GM10266 (cell line): ENCODE data around the gene GPR180.
"Not testable (repeated sequence)": the region's sequence is repeated elsewhere in the genome, so short reads cannot be mapped to it uniquely, and the experiment has no call there.

ENCODE experiments used
- DNase-seq: peaks from one replicate; pipeline ENCODE4 v3.0.0; 2012; ENCODE audit errors: extremely low spot score
- TF ChIP-seq, protein P1 (sequence below): IDR thresholded peaks from 2 replicates; pipeline ENCODE4 v1.5.1; 2012; ENCODE audit warnings: mild to moderate bottlenecking, low read depth; ENCODE audit not compliant: control insufficient read depth, insufficient read depth; ENCODE audit errors: missing control alignments

The GPR180 gene

DNA sequence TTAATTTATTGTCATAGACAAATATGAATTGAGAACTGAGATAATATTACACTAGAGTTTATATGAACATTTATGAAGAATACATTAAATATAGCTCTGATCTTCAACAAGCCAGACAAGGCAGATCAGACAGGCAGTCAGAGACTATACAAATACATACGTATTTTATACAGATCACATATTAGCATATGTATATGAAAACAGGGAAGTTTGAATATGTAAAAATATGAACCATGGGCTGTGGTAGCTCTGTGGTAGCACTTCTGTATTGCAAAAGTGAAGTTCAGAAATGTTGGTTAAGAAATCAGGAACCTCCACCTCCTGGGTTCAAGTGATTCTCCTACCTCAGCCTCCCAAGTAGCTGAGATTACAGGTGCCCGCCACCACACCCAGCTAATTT lies 20.7 kb downstream of the GPR180 start:
- TF ChIP-seq, protein P1, sequence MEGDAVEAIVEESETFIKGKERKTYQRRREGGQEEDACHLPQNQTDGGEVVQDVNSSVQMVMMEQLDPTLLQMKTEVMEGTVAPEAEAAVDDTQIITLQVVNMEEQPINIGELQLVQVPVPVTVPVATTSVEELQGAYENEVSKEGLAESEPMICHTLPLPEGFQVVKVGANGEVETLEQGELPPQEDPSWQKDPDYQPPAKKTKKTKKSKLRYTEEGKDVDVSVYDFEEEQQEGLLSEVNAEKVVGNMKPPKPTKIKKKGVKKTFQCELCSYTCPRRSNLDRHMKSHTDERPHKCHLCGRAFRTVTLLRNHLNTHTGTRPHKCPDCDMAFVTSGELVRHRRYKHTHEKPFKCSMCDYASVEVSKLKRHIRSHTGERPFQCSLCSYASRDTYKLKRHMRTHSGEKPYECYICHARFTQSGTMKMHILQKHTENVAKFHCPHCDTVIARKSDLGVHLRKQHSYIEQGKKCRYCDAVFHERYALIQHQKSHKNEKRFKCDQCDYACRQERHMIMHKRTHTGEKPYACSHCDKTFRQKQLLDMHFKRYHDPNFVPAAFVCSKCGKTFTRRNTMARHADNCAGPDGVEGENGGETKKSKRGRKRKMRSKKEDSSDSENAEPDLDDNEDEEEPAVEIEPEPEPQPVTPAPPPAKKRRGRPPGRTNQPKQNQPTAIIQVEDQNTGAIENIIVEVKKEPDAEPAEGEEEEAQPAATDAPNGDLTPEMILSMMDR = no peak
- DNase-seq = no peak

- DNase-seq = no peak
- TF ChIP-seq, protein P1 = no peak
Observed at GRCh38 chr13:94623316-94623715, 21.7 kb downstream of the GPR180 start.

- TF ChIP-seq, protein P1 = no peak
- DNase-seq = no peak
Observed at GRCh38 chr13:94630858-94631257, 29.2 kb downstream of the GPR180 start.

DNA sequence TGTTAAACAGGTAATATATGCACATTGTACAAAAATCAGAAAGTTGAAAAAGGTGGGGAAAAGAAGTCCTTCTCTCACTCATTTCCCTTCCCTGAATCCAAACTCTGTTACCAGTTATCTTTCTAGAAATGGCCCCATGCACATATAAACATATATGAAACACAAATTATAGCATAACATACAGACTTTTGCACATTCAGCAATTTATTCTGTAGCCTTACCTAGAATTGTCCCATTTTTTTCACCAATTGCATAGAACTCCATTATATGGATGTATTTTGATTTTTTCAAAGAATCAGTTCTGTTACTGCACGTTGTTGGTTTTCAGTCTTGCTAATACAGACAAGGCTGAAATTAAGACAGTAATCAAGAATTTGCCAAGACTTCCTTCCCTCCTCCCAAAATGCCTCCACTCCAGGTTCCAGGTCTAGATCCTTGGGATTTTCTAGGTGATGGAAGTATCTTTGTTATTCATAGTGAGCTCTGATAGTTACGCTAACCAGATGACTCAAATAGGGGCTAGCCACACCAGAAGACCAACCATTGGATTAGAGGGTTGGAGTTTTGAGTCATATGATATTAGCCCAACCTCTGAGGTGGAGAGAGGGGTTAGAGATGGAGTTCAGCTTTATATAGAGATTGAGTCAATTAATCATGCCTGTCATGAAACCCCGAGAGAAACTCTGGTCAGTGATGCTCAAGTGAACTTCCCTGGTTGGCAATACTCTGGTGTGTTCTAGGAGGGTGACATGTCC lies 30.7 kb downstream of the GPR180 start:
- TF ChIP-seq, protein P1 = no peak
- no peak for DNase-seq

GRCh38 chr13:94636096-94636495 lies 34.4 kb downstream of the GPR180 start:
- DNase-seq = not testable (repeated sequence)

- TF ChIP-seq, protein P1 = no peak
- DNase-seq = no peak
Observed at GRCh38 chr13:94636942-94637578, 35.4 kb downstream of the GPR180 start.

- not testable (repeated sequence) for DNase-seq
Observed at GRCh38 chr13:94637677-94638076, 36.0 kb downstream of the GPR180 start.

DNA sequence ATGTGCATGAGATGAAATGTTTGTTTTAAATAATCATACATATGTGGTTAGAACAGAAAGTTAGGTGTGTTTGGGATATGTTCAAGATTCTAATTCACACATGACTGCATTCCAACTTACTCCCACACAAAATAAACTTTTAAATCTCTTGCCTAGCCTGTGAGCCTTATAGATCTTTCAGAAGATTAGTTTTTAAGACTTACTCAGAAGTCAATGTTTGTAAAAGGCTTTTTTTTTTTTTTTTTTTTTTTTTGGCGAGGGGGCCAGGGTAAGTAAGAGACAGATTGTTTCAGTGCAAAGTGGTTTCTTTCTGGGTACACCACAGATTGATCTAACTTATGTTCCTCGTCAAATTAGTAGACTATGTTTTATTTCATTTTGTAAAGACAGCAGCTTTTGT lies 39.1 kb downstream of the GPR180 start:
- DNase-seq = no peak
- TF ChIP-seq, protein P1 = no peak
